GM12865 (cell line): Measurements from ENCODE around the gene SERTAD3.
A peak's percentile ranks its signal among the peaks of the same experiment; 100 is the strongest.
"Not testable (repeated sequence)": the region's sequence is repeated elsewhere in the genome, so short reads cannot be mapped to it uniquely, and the experiment has no call there.

Experiments used
- DNase-seq: peaks from one replicate; pipeline ENCODE4 v3.0.0; 2010; ENCODE audit warnings: low read depth
- H3K4me3 ChIP-seq: 2 replicates; pipeline ENCODE4 v1.5.1; 2011; ENCODE audit warnings: mild to moderate bottlenecking, low read depth, low read length, control low read depth
- TF ChIP-seq, protein P1 (sequence below): IDR thresholded peaks from 2 replicates; pipeline ENCODE4 v1.5.1; 2011; ENCODE audit warnings: low read length, control low read depth, low read depth, inconsistent platforms; ENCODE audit not compliant: insufficient read depth; ENCODE audit errors: missing control alignments

SERTAD3 gene

DNA sequence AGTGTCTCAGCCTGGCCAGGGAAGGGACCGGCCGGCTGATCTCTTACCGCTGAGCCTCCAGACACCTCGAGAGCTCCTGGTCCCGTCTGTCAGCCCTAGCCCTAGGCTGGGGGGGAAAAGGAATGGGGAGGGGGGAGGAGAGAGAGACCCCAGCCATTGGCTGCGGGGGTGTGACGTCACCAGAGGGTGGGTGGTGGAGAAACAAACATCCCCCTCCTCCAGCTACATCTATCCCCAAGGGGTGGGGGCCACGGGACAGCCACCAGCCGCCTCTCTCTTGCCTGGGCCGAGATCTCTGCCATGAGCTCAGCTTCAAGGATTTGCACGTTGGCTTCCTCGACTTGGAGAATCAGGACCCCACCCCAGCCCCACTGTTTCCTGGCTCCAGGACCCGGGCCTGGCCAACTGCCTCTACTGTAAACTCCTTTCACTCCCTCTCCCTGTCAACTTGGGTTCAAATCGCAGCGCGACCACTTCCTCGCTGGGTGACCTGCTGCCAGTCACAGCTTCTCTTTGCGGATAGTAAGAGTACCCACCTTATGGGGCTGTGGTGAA lies 30.8 kb downstream of the SERTAD3 start, which contains the start of gene PRX:
Gene PRX (minus strand): TSS at position 88 of the 555 bp plus-strand sequence. CDS start 5,446 bp downstream, outside the sequence.
- no peak within 1 kb of the TSS for H3K4me3 ChIP-seq
- TF ChIP-seq, protein P1, sequence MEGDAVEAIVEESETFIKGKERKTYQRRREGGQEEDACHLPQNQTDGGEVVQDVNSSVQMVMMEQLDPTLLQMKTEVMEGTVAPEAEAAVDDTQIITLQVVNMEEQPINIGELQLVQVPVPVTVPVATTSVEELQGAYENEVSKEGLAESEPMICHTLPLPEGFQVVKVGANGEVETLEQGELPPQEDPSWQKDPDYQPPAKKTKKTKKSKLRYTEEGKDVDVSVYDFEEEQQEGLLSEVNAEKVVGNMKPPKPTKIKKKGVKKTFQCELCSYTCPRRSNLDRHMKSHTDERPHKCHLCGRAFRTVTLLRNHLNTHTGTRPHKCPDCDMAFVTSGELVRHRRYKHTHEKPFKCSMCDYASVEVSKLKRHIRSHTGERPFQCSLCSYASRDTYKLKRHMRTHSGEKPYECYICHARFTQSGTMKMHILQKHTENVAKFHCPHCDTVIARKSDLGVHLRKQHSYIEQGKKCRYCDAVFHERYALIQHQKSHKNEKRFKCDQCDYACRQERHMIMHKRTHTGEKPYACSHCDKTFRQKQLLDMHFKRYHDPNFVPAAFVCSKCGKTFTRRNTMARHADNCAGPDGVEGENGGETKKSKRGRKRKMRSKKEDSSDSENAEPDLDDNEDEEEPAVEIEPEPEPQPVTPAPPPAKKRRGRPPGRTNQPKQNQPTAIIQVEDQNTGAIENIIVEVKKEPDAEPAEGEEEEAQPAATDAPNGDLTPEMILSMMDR, result no peak
- DNase-seq, result no peak

DNA sequence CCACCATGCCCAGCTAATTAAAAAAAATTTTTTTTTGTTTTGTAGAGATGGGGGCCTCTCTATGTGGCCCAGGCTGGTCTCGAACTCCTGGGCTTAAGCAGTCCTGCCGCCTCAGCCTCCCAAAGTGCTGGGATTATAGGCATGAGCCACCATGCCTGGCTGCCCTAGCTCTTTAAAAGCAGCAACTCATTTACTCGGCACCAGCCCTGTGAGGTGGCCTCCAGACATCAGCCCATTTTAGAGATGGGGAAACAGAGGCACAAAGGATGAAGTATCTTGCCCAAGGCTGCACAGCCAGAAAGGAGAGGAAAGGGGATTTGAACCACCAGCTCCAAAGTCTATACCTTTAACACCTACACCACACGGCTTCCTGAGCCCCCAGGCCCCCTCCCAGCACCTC lies 31.3 kb downstream of the SERTAD3 start:
- no peak for DNase-seq
- no peak overlapping the region for H3K4me3 ChIP-seq
- TF ChIP-seq, protein P1, result no peak

DNA sequence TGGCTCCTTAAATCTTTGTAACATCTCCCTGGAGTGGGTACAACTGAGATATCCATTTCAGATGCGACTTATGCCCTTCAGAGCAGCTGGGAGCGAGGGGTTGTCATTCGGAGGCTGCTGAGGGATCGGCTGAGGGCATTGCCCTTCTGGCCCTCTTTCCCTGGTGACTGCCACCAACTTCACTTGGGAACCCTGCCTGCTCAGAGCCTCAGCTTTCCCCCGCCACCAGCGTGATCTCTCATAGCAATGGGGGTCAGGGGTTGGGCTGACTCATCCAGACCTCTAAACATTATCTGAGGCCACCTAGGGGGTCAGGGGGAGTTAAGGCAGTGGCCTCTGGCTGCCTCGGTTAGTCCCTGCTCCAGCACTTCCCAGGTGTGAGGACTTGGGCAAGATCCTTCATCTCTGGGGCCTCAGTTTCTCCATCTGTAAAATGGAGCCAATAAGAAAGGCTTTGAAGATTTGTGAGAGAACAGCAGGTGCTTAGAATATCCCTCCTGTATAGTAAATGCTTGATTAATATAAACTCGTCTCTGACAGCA lies 32.1 kb downstream of the SERTAD3 start:
- DNase-seq, result no peak
- H3K4me3 ChIP-seq, result no peak overlapping the region
- TF ChIP-seq, protein P1, result no peak

DNA sequence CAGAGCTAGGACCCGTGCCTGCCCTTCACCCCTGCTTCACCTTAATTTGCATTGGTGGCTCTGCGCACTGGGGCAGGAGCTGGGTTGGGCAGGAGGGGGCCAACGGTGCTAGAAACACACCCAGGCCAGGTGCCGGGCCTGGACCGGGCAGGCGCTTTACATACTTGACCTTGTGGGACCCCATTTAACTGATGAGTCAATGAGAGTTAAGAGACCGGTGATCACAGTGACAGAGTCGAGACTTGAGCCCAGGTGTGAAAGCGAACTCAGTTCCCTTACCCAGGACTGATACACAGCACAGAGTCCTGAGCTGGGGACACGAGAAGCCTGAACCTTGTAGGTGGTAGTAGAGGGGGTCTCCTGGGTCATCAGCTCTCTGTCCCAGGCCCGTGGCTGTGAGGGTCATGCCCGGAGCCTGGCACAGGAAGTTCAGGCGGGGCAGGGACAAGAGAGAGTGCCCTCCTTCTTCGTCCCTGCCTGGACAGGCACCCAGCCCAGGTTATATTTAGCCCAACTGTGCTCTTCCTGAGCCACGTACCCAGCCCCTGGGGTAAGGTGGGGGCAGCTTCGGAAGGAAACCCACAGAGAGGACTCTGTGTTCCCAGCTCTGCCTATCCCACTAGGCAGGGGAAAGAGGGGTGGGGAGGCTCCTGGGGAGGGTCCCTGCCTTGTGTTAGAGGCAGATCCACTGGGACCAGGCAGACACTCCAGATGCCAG lies 32.9 kb downstream of the SERTAD3 start:
- H3K4me3 ChIP-seq, result no peak overlapping the region
- peak; percentile 75 for DNase-seq
- TF ChIP-seq, protein P1, result no peak

DNA sequence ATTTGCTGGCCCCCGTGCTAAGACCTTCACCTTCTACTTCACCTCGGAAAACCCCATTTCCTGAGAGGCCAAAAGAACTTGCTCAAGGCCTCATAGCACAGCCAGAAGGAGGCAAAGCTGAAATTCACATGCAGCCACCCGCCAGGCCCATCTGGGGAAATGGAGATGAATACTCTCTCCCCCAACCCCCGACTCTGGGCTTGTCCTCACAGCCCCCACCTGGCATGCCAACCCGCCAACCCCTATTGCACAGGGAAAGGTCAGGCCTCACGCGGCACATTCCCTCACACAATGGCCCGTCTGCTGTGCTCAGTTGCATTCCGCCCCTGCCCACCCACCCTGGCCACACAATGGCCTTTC lies 34.1 kb downstream of the SERTAD3 start:
- TF ChIP-seq, protein P1, result no peak
- no peak for DNase-seq
- no peak overlapping the region for H3K4me3 ChIP-seq

DNA sequence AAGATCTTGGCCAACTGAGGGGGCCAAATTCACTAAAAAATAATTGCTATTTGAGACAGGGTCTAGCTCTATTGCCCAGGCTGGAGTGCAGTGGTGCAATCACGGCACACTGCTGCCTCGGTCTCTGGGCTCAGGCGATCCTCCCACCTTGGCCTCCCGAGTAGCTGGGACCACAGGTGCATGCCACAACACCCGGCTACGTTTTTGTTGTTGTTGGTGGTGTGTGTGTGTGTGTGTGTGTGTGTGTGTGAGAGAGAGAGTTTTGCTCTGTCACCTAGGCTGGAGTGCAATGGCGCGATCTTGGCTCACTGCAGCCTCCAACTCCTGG lies 35.6 kb downstream of the SERTAD3 start:
- H3K4me3 ChIP-seq, DNase-seq: not testable (repeated sequence)

DNA sequence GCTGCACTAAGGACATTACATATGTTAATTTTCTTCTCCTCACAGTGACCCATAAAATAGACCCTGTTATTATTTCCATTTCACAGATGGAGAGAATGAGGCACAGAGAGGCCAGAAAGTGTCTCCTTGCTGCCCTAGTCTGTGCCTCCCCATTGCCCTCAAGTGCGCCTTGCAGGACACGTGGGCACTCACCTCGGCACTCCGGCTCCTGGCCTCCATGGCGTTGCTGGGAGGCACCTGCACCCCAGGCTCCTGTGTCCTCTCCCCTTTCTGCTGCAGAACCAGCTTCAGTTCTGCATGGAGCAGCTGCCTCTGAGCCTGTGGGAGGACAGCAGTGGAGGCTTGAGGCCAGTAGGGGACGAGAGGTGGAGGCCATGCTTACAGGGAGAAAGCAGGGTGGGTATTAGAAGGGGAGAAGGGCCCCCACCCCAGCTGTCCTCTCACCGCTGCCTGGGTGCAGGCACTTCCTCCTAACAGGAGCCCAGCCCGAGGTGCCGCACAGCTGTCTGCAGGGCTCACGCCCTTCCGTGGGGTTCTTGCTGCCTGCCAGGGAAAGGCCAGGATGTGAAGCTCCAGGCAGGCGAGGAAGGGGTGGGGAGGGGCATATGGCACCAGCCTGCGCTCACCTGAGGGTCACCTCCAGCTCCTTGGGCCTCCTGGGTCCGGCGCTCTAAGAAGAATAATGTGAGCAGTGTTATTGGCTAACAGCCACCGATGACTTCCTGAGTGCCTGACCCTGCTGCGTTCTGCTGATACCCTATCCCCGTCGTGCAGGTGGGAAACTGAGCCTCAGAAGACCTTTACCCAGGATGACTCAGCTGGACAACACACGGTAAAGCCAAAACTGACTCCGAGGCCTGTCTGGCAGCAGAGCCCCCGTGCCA lies 36.2 kb downstream of the SERTAD3 start:
- no peak for DNase-seq
- H3K4me3 ChIP-seq, result no peak overlapping the region
- TF ChIP-seq, protein P1, result no peak
